HepG2 (cell line): ENCODE data around the gene LST1. TPM values are rescaled to one million over a fixed set of nuclear protein-coding genes. Genes with fewer than 3 reads are reported as not detected.

Experiments
- ATAC-seq: fragments of 200-7000 bp; cut with Tn5 transposase; 3 replicates; pipeline ENCODE4 v1.9.1; 2020; ENCODE audit warnings: mild to moderate bottlenecking, moderate library complexity
- BruUV-seq: library from RNA; stranded (reverse); fragments of 400-500 nt; replicated peaks from 2 replicates; lab custom pipeline; 2021; lab: Mats Ljungman, UMichigan
- CTCF ChIA-PET: fragments of 300-600 bp; formaldehyde crosslinking; extraction: SDS; loops from one replicate; lab custom pipeline; 2021; ENCODE audit warnings: low total read pairs, inconsistent platforms, low intra/inter-chr PET ratio; lab: Yijun Ruan, JAX
- POLR2A ChIA-PET: fragments of 350-600 bp; sonication (Branson Sonifier 250); formaldehyde crosslinking; loops from one replicate; lab custom pipeline; 2020; ENCODE audit warnings: antibody characterized with exemption, inconsistent platforms; lab: Yijun Ruan, JAX
- DNase-seq: peaks from one replicate; pipeline ENCODE4 v3.0.0-alpha.2; 2015; ENCODE audit warnings: low spot score
- FAIRE-seq: peaks from 3 replicates; lab custom pipeline; 2011; peaks lifted over from hg19 to GRCh38; lab: Jason Lieb, UNC
- H2AFZ ChIP-seq: one replicate; pipeline ENCODE4 v1.6.1; 2011; ENCODE audit warnings: low read length, inconsistent platforms
- H3K27ac ChIP-seq: fragments of 300-600 bp; 3 replicates; pipeline ENCODE4 v1.8.0; 2011; ENCODE audit warnings: mixed run types, mild to moderate bottlenecking, mixed read lengths, low read length, inconsistent platforms; ENCODE audit not compliant: insufficient read depth; ENCODE audit errors: extremely low read length
- H3K27me3 ChIP-seq, 2 experiments: fragments of 200-600 bp in 1 of 2; 2 replicates in 1 of 2; 3 replicates in 1 of 2; pipeline versions ENCODE4 v1.6.0 to v1.8.0; 2011; ENCODE audit warnings: low read length in 2 of 2, mild to moderate bottlenecking in 2 of 2, moderate library complexity in 2 of 2, inconsistent platforms in 1 of 2; ENCODE audit not compliant: insufficient read depth in 2 of 2, control insufficient read depth in 1 of 2
- H3K36me3 ChIP-seq, 2 experiments: fragments of 200-600 bp in 1 of 2; replicated peaks in 1 of 2; 2 replicates in 1 of 2; 3 replicates in 1 of 2; pipeline versions ENCODE4 v1.5.1 to v1.8.0; 2011; ENCODE audit warnings: low read length in 2 of 2, inconsistent platforms in 1 of 2; ENCODE audit not compliant: insufficient read depth in 2 of 2, control insufficient read depth in 1 of 2
- H3K4me1 ChIP-seq: 2 replicates; pipeline ENCODE4 v1.5.1; 2012; ENCODE audit warnings: low read length, inconsistent platforms; ENCODE audit not compliant: insufficient read depth
- H3K4me2 ChIP-seq: 2 replicates; pipeline ENCODE4 v1.6.0; 2011; ENCODE audit warnings: low read depth, low read length, inconsistent platforms
- H3K4me3 ChIP-seq, 3 experiments: fragments of 200-600 bp in 1 of 3; sonication (generic), shearing (Covaris generic) in 1 of 3; replicated peaks in 1 of 3; 2 replicates each; pipeline ENCODE4 v1.5.1; 2011 to 2016; ENCODE audit warnings: low read length in 3 of 3, inconsistent platforms in 2 of 3, low read depth in 2 of 3, mild to moderate bottlenecking in 2 of 3, control low read depth in 1 of 3, mixed read lengths in 1 of 3; ENCODE audit not compliant: insufficient read depth in 1 of 3
- H3K79me2 ChIP-seq: one replicate; pipeline ENCODE4 v1.6.1; 2011; ENCODE audit warnings: low read length, inconsistent platforms; ENCODE audit not compliant: insufficient read depth
- H3K9ac ChIP-seq: 2 replicates; pipeline ENCODE4 v1.6.0; 2011; ENCODE audit warnings: mild to moderate bottlenecking, low read depth, low read length, inconsistent platforms; ENCODE audit not compliant: insufficient read depth
- H3K9me3 ChIP-seq: 2 replicates; pipeline ENCODE4 v1.5.1; 2012; ENCODE audit warnings: mild to moderate bottlenecking, low read length
- H4K20me1 ChIP-seq: 2 replicates; pipeline ENCODE4 v1.6.0; 2011; ENCODE audit warnings: inconsistent platforms, mild to moderate bottlenecking, low read length, moderate library complexity; ENCODE audit not compliant: insufficient read depth
- DNMT1 ChIP-seq: sonication (generic); formaldehyde crosslinking; IDR thresholded peaks from 2 replicates; pipeline ENCODE4 v1.5.1; 2020; ENCODE audit warnings: mild to moderate bottlenecking, missing genetic modification reagents
- E2F2 ChIP-seq: sonication (generic); formaldehyde crosslinking; IDR thresholded peaks from 2 replicates; pipeline ENCODE4 v1.4.0; 2020; ENCODE audit warnings: missing genetic modification reagents, borderline replicate concordance
- ESRRA ChIP-seq: sonication (generic); formaldehyde crosslinking; IDR thresholded peaks from 2 replicates; pipeline ENCODE4 v1.5.1; 2020; ENCODE audit warnings: mild to moderate bottlenecking, low read depth, missing genetic modification reagents
- HCFC1 ChIP-seq: fragments of 150-350 bp; IDR thresholded peaks from 2 replicates; pipeline ENCODE4 v1.6.1; 2014; ENCODE audit warnings: low read depth, low read length
- HOXA3 ChIP-seq: sonication (generic); formaldehyde crosslinking; IDR thresholded peaks from 2 replicates; pipeline ENCODE4 v1.5.0; 2020; ENCODE audit warnings: missing genetic modification reagents
- ISX ChIP-seq: sonication (generic); formaldehyde crosslinking; conservative IDR thresholded peaks from 2 replicates; pipeline ENCODE4 v1.5.0; 2020; ENCODE audit warnings: missing genetic modification reagents
- KDM5A ChIP-seq: fragments of 200-600 bp; sonication (generic); IDR thresholded peaks from 2 replicates; pipeline ENCODE4 v1.7.0; 2018; ENCODE audit warnings: antibody characterized with exemption, mild to moderate bottlenecking, low read length, borderline replicate concordance
- KMT2A ChIP-seq: sonication (generic); formaldehyde crosslinking; IDR thresholded peaks from 2 replicates; pipeline ENCODE4 v1.4.0; 2020; ENCODE audit warnings: missing genetic modification reagents
- KMT2B ChIP-seq: IDR thresholded peaks from 2 replicates; pipeline ENCODE4 v1.6.1; 2016; ENCODE audit warnings: missing genetic modification reagents, missing compliant biosample characterization
- MAFF ChIP-seq: IDR thresholded peaks from 2 replicates; pipeline ENCODE4 v1.6.1; 2011; ENCODE audit warnings: low read depth, low read length, improper control_type of control experiment
- MAFK ChIP-seq, 2 experiments: IDR thresholded peaks in 1 of 2; conservative IDR thresholded peaks in 1 of 2; 2 replicates each; pipeline ENCODE4 v1.6.1; 2011; ENCODE audit warnings: improper control_type of control experiment in 2 of 2, low read length in 2 of 2
- NR3C1 ChIP-seq: sonication (generic); formaldehyde crosslinking; IDR thresholded peaks from 2 replicates; pipeline ENCODE4 v1.4.0; 2020; ENCODE audit warnings: missing genetic modification reagents
- SALL2 ChIP-seq: sonication (generic); formaldehyde crosslinking; IDR thresholded peaks from 2 replicates; pipeline ENCODE4 v1.8.1; 2023; ENCODE audit warnings: mild to moderate bottlenecking, missing genetic modification reagents, inconsistent platforms
- SKIL ChIP-seq: sonication (generic); formaldehyde crosslinking; IDR thresholded peaks from 2 replicates; pipeline ENCODE4 v1.8.0; 2022; ENCODE audit warnings: missing genetic modification reagents, mild to moderate bottlenecking, moderate library complexity, borderline replicate concordance
- SUZ12 ChIP-seq: fragments of 150-350 bp; IDR thresholded peaks from 2 replicates; pipeline ENCODE4 v1.6.1; 2014; ENCODE audit warnings: low read depth, low read length
- TGIF2 ChIP-seq: IDR thresholded peaks from 2 replicates; pipeline ENCODE4 v1.6.1; 2016; ENCODE audit warnings: control low read depth, missing compliant biosample characterization
- ZBTB38 ChIP-seq: sonication (generic); formaldehyde crosslinking; IDR thresholded peaks from 2 replicates; pipeline ENCODE4 v1.5.1; 2020; ENCODE audit warnings: mild to moderate bottlenecking, missing genetic modification reagents
- ZNF274 ChIP-seq: sonication (generic); formaldehyde crosslinking; IDR thresholded peaks from 2 replicates; pipeline ENCODE4 v1.5.1; 2020; ENCODE audit warnings: mild to moderate bottlenecking, missing genetic modification reagents
- ZNF589 ChIP-seq: sonication (generic); formaldehyde crosslinking; conservative IDR thresholded peaks from 2 replicates; pipeline ENCODE4 v1.8.0; 2022; ENCODE audit warnings: mild to moderate bottlenecking, moderate library complexity, missing genetic modification reagents
- ZNF619 ChIP-seq: sonication (generic); formaldehyde crosslinking; IDR thresholded peaks from 2 replicates; pipeline ENCODE4 v1.4.0; 2020; ENCODE audit warnings: mild to moderate bottlenecking, missing genetic modification reagents
- ZNF773 ChIP-seq: sonication (generic); formaldehyde crosslinking; IDR thresholded peaks from 2 replicates; pipeline ENCODE4 v1.4.0; 2020; ENCODE audit warnings: missing genetic modification reagents, borderline replicate concordance
- ZSCAN25 ChIP-seq: sonication (generic); formaldehyde crosslinking; IDR thresholded peaks from 2 replicates; pipeline ENCODE4 v1.8.0; 2022; ENCODE audit warnings: mild to moderate bottlenecking, missing genetic modification reagents
- WGBS: methylation state at CpG from one replicate; pipeline ENCODE4 v1.1.6; 2017; ENCODE audit warnings: low lambda C conversion rate; 5-methylcytosine and 5-hydroxymethylcytosine counted together
- in situ Hi-C: cut with HindIII; loops from 2 replicates; pipeline ENCODE4 v1.10.0; 2017; ENCODE audit warnings: low pct_unique_long_range_greater_than_20kb; ENCODE audit not compliant: extremely low pct_ligation_motif_present
- intact Hi-C: fragments of 100-400 bp; cut with micrococcal nuclease; formaldehyde crosslinking; loops from one replicate; pipeline ENCODE4 v1.10.0; 2022; ENCODE audit not compliant: unreplicated experiment
- polyA plus RNA-seq, 8 experiments: library from polyadenylated mRNA; depleted of rRNA in 3 of 8; stranded (reverse) in 7 of 8; unstranded in 1 of 8; fragments of >200 nt; fragmentation: Illumina TruSeq in 4 of 8; extraction: Trizol in 4 of 8; gene quantifications; 2 replicates each; pipeline versions ENCODE4 v1.2.1 to v1.2.3, GENCODE V29; 2011 to 2016; ENCODE audit warnings: low read depth in 4 of 8, missing spikeins in 1 of 8, mixed read lengths in 1 of 8; ENCODE audit not compliant: insufficient read depth in 1 of 8
- total RNA-seq, 5 experiments: library from RNA; depleted of rRNA; stranded (reverse); fragments of >200 nt; fragmentation: Illumina TruSeq; extraction: Trizol; gene quantifications; 2 replicates each; pipeline ENCODE4 v1.2.3, GENCODE V29; 2016; ENCODE audit warnings: low read depth in 1 of 5

The LST1 gene
- total and polyA plus RNA-seq, 2 of the 13 experiments (the other 11 are each of a cell fraction or from before 2014, with no cell fraction given): not detected

- TF ChIP-seq ESRRA (CRISPR knock-in tag) (0 out of 2 replicates have a peak, but pooled peaks have one; percentile 59), KMT2A (CRISPR knock-in tag) (no peak), ISX (CRISPR knock-in tag) (no peak), HOXA3 (CRISPR knock-in tag) (0 out of 2 replicates have a peak, but pooled peaks have one; percentile 19), KMT2B (CRISPR knock-in tag) (no peak), ZNF589 (CRISPR knock-in tag) (no peak), TGIF2 (CRISPR knock-in tag) (no peak), DNMT1 (CRISPR knock-in tag) (no peak), ZNF773 (CRISPR knock-in tag) (no peak), ZNF274 (CRISPR knock-in tag) (no peak), HCFC1 (no peak)
These were observed 28.9 kb downstream of the LST1 start, which contains the start of gene AIF1 (continued) for GRCh38 chr6:31614684-31615578.

- Histone ChIP-seq H3K4me1 (peaks cover 39% of the 10 kb centered on the region), H3K9ac (no peak overlapping the region), H2AFZ (no peak overlapping the region), H3K4me2 (peak overlapping the region; percentile 91), H3K79me2 (no peaks in the 10 kb centered on the region), H3K4me3 (no peak overlapping the region), H3K27ac (no peak overlapping the region), H3K27me3 (no peaks in the 10 kb centered on the region), H3K9me3 (no peaks in the 10 kb centered on the region), H4K20me1 (no peaks in the 10 kb centered on the region), H3K36me3 (no peaks in the 10 kb centered on the region)
- POLR2A ChIA-PET: interaction anchor here (1.2 to 2.1 kb wide), 6 partner anchors 17 to 247 kb away, joined by 3 to 10 read pairs (median 4); partner anchors contain the start of genes BAG6, C6orf47, DDX39B and NEU1
- DNase-seq: no peak
- CTCF ChIA-PET: interaction anchor here (1.4 kb wide), 1 partner anchor 17 kb away, joined by 3 read pairs; no protein-coding TSS in a partner anchor
- in situ Hi-C loops: no loop called here
- no TSS peak for BruUV-seq
- intact Hi-C loops: no loop called here
- no peak for FAIRE-seq
- no peak for ATAC-seq
- WGBS: 59% methylated on average over 7 of the region's 7 CpGs
- TF ChIP-seq MAFK (conservative IDR thresholded peaks at IDR 0.05 in 1 of 2, IDR thresholded peaks at IDR 0.05 in 1 of 2; ENCODE audit: low read length in 2 of 2) (peak in 1 of 2 experiments; percentile 22; a peak in 1 of 4 replicates), NR3C1 (CRISPR knock-in tag) (no peak), SUZ12 (no peak), SALL2 (CRISPR knock-in tag) (no peak), ZSCAN25 (no peak), ZNF619 (CRISPR knock-in tag) (no peak), MAFF (0 out of 2 replicates have a peak, but pooled peaks have one; percentile 5), SKIL (no peak), ZBTB38 (CRISPR knock-in tag) (no peak), KDM5A (no peak), E2F2 (CRISPR knock-in tag) (no peak)
These were observed 29.7 kb downstream of the LST1 start for GRCh38 chr6:31615748-31616147.
